ENCODE data around the gene FAM199X.

The FAM199X gene

DNA sequence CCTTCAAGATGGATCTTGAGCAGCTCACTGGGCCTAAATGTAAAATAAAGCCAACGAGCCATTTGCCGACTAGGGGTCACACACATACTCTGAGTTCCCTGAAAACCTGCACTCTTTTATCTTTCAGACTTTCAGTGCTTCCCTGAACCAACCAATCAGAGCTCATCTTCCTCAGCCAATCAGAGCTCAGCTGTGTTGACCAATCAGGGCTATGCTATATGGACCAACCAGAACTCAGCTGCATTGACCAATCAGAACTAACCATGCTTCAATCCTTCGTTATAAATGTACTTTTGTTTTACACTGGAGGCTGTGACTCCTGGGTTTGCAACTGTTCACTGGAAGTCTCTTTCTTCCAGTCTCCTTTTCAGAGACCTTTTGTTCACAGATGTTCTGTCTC is 28.8 kb upstream of the FAM199X start:
- no peak overlapping the region for H3K4me3 ChIP-seq (ENCODE audit: low read length, poor library complexity, severe bottlenecking)
- H3K4me2 ChIP-seq (ENCODE audit: low read depth, low read length, poor library complexity, severe bottlenecking), result no peak overlapping the region
- no peaks in the 10 kb centered on the region for H3K9me2 ChIP-seq (replicated peaks; ENCODE audit: low read depth, low read length)
- no peaks in the 10 kb centered on the region for H3K9me3 ChIP-seq (ENCODE audit: insufficient read depth, low read depth, low read length)
- no peaks in the 10 kb centered on the region for H3K36me3 ChIP-seq (ENCODE audit: insufficient read depth, low read length)
- H3K4me1 ChIP-seq (ENCODE audit: insufficient read depth, low read length, poor library complexity, severe bottlenecking), result no peaks in the 10 kb centered on the region
- no peaks in the 10 kb centered on the region for H4K20me1 ChIP-seq (ENCODE audit: insufficient read depth, low read length, poor library complexity, severe bottlenecking)
- H3K9ac ChIP-seq (ENCODE audit: low read depth, low read length, poor library complexity, severe bottlenecking), result no peak overlapping the region
- H3K79me2 ChIP-seq (ENCODE audit: insufficient read depth, low read length), result no peaks in the 10 kb centered on the region
- TF ChIP-seq EZH2phosphoT487 (IDR thresholded peaks at IDR 0.05; ENCODE audit: borderline replicate concordance), result no peak
- no peaks in the 10 kb centered on the region for H3K27me3 ChIP-seq (ENCODE audit: insufficient read depth, low read length, poor library complexity, severe bottlenecking)
- H2AFZ ChIP-seq (ENCODE audit: low read length), result no peak overlapping the region
- H3F3A ChIP-seq (ENCODE audit: low read depth), result no peaks in the 10 kb centered on the region

DNA sequence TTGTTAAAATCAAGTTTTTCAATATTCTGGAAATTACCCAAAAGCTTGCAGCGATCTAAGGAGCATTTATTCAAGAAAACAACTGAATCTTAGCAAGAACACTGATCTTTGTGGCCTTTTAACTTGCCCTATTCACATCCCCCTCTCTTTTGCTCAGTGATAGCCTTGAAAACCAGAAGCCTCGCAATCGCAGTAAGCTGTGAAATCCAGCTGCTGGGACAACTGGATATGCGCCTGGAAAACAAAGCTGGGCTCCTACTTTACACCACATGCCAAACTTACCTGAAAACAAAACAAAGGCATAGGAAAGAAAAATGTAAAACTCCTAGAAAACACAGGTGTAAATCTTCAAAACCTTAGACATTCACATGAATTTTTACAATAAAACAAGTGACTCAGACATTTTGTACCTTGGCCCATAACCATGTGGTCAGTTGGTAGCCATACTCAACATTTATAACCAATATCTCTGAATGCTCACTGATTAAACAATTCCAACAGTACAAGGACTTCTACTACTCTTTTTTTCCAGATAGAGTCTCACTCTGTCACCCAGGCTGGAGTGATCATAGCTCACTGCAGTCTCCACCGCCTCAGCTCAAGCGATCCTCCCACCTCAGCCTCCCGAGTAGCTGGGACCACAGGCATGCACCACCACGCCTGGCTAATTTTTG is 25.0 kb upstream of the FAM199X start:
- H3K4me1 ChIP-seq (ENCODE audit: insufficient read depth, low read length, poor library complexity, severe bottlenecking), result no peaks in the 10 kb centered on the region
- no peaks in the 10 kb centered on the region for H3K9me3 ChIP-seq (ENCODE audit: insufficient read depth, low read depth, low read length)
- H3K4me3 ChIP-seq (ENCODE audit: low read length, poor library complexity, severe bottlenecking), result no peak overlapping the region
- TF ChIP-seq EZH2phosphoT487 (IDR thresholded peaks at IDR 0.05; ENCODE audit: borderline replicate concordance), result no peak
- TF ChIP-seq, protein P1, sequence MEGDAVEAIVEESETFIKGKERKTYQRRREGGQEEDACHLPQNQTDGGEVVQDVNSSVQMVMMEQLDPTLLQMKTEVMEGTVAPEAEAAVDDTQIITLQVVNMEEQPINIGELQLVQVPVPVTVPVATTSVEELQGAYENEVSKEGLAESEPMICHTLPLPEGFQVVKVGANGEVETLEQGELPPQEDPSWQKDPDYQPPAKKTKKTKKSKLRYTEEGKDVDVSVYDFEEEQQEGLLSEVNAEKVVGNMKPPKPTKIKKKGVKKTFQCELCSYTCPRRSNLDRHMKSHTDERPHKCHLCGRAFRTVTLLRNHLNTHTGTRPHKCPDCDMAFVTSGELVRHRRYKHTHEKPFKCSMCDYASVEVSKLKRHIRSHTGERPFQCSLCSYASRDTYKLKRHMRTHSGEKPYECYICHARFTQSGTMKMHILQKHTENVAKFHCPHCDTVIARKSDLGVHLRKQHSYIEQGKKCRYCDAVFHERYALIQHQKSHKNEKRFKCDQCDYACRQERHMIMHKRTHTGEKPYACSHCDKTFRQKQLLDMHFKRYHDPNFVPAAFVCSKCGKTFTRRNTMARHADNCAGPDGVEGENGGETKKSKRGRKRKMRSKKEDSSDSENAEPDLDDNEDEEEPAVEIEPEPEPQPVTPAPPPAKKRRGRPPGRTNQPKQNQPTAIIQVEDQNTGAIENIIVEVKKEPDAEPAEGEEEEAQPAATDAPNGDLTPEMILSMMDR (conservative IDR thresholded peaks at IDR 0.05; ENCODE audit: low read length), result no peak
- no peaks in the 10 kb centered on the region for H3K36me3 ChIP-seq (ENCODE audit: insufficient read depth, low read length)
- H3K27me3 ChIP-seq (ENCODE audit: insufficient read depth, low read length, poor library complexity, severe bottlenecking), result no peaks in the 10 kb centered on the region
- no peak overlapping the region for H3K9ac ChIP-seq (ENCODE audit: low read depth, low read length, poor library complexity, severe bottlenecking)
- no peak overlapping the region for H3K4me2 ChIP-seq (ENCODE audit: low read depth, low read length, poor library complexity, severe bottlenecking)
- no peaks in the 10 kb centered on the region for H3K79me2 ChIP-seq (ENCODE audit: insufficient read depth, low read length)
- no peaks in the 10 kb centered on the region for H3F3A ChIP-seq (ENCODE audit: low read depth)
- no peaks in the 10 kb centered on the region for H4K20me1 ChIP-seq (ENCODE audit: insufficient read depth, low read length, poor library complexity, severe bottlenecking)
- H2AFZ ChIP-seq (ENCODE audit: low read length), result no peak overlapping the region
- H3K9me2 ChIP-seq (replicated peaks; ENCODE audit: low read depth, low read length), result no peaks in the 10 kb centered on the region

DNA sequence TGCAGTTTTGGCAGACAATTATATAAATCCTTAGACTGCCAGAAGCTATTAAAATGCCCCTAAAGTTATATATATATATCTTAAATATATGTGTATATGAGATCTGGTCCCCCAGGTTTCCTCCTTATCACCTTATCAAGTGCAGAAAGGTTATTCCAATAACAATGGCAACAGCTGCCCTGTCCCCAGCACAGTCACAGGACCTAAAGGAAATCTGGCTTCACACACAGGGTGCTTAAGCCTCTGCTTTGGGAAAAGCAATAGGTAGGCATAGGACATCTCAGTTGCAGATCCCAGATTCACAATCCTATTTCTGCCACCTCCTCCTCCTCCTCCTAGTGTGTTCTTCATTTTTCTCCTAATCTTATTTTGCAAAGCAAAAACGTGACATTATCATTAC is 15.2 kb upstream of the FAM199X start:
- Histone ChIP-seq H3K36me3 (ENCODE audit: insufficient read depth, low read length) (no peaks in the 10 kb centered on the region), H3K4me2 (ENCODE audit: low read depth, low read length, poor library complexity, severe bottlenecking) (no peak overlapping the region), H3K4me3 (ENCODE audit: low read length, poor library complexity, severe bottlenecking) (no peak overlapping the region), H3K27me3 (ENCODE audit: insufficient read depth, low read length, poor library complexity, severe bottlenecking) (no peaks in the 10 kb centered on the region), H4K20me1 (ENCODE audit: insufficient read depth, low read length, poor library complexity, severe bottlenecking) (no peaks in the 10 kb centered on the region), H2AFZ (ENCODE audit: low read length) (no peak overlapping the region), H3K9me2 (replicated peaks; ENCODE audit: low read depth, low read length) (no peaks in the 10 kb centered on the region), H3K4me1 (ENCODE audit: insufficient read depth, low read length, poor library complexity, severe bottlenecking) (peaks cover 2% of the 10 kb centered on the region), H3K9me3 (ENCODE audit: insufficient read depth, low read depth, low read length) (no peaks in the 10 kb centered on the region), H3K79me2 (ENCODE audit: insufficient read depth, low read length) (no peaks in the 10 kb centered on the region), H3K9ac (ENCODE audit: low read depth, low read length, poor library complexity, severe bottlenecking) (no peak overlapping the region), H3F3A (ENCODE audit: low read depth) (no peaks in the 10 kb centered on the region)
- no peak for TF ChIP-seq EZH2phosphoT487 (IDR thresholded peaks at IDR 0.05; ENCODE audit: borderline replicate concordance)
- TF ChIP-seq, protein P1 (conservative IDR thresholded peaks at IDR 0.05; ENCODE audit: low read length), result no peak
